Measurements from ENCODE around the gene ATP7A. TPM values are rescaled to one million over a fixed set of nuclear protein-coding genes. Genes with fewer than 3 reads are reported as not detected.
"Not testable (repeated sequence)": the region's sequence is repeated elsewhere in the genome, so short reads cannot be mapped to it uniquely, and the experiment has no call there.

The ATP7A gene
- total RNA-seq, 4 donors from 2014 or later = 1.1 to 13.8 (median 6.3) TPM

DNA sequence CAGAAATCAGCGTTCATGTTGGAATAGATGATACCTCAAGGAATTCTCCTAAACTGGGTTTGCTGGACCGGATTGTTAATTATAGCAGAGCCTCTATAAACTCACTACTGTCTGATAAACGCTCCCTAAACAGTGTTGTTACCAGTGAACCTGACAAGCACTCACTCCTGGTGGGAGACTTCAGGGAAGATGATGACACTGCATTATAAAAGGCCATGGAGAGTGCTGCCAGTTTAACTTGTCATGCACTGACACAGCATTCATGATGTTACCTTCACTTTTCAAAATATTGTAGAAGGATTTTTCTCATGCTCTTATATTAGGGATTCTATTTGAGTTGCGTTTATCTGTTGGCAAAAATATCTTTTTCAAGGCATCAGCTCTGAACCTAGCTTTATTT, 135.9 kb downstream of the ATP7A start:
- H3K27ac ChIP-seq = no peak overlapping the region
- 67% methylated on average over 4 of the region's 4 CpGs; no CpG with 5 or more reads in 1 of the 2 donors for WGBS, 2 donors (ENCODE audit: low coverage in 1 of 2)

DNA sequence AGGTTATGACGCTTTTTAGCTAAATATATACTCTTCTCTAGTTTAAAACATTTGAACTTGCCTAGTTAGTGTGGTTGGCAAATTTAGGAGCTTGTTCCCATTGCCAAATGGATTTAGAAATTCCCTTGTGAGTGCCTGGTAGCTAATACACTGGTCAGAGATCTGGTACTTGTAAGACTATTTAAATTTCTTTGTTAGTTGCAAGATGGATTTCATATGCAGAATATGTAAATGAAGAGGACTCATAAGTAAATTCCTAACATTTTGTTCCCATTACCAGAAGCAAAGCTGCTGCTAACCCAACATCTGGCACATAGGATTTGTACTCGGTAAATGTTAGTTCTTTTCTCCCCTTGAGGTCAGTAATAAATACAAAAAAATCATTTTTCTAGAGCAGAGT, 137.6 kb downstream of the ATP7A start:
- WGBS, 2 donors (ENCODE audit: low coverage in 1 of 2) = 62 to 75% methylated on average over 2 of the region's 2 CpGs
- TF ChIP-seq POLR2AphosphoS5 (IDR thresholded peaks at IDR 0.05) (no peak), EP300 (IDR thresholded peaks at IDR 0.05; ENCODE audit: low read depth) (no peak), POLR2A (IDR thresholded peaks at IDR 0.05) (no peak)
- TF ChIP-seq, protein P1, sequence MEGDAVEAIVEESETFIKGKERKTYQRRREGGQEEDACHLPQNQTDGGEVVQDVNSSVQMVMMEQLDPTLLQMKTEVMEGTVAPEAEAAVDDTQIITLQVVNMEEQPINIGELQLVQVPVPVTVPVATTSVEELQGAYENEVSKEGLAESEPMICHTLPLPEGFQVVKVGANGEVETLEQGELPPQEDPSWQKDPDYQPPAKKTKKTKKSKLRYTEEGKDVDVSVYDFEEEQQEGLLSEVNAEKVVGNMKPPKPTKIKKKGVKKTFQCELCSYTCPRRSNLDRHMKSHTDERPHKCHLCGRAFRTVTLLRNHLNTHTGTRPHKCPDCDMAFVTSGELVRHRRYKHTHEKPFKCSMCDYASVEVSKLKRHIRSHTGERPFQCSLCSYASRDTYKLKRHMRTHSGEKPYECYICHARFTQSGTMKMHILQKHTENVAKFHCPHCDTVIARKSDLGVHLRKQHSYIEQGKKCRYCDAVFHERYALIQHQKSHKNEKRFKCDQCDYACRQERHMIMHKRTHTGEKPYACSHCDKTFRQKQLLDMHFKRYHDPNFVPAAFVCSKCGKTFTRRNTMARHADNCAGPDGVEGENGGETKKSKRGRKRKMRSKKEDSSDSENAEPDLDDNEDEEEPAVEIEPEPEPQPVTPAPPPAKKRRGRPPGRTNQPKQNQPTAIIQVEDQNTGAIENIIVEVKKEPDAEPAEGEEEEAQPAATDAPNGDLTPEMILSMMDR (IDR thresholded peaks at IDR 0.05) = no peak

More for the DNA sequence above, 135.9 kb downstream of the ATP7A start:
- Histone ChIP-seq H3K4me1 (no peaks in the 10 kb centered on the region), H3K27me3 (no peaks in the 10 kb centered on the region), H3K36me3 (no peaks in the 10 kb centered on the region), H3K9me3 (no peaks in the 10 kb centered on the region), H3K4me3 (no peak overlapping the region)
- no peak for DNase-seq
- no peak for TF ChIP-seq EP300 (IDR thresholded peaks at IDR 0.05; ENCODE audit: low read depth)
- TF ChIP-seq, protein P1 (IDR thresholded peaks at IDR 0.05) = no peak
- intact Hi-C loops (cut with DNase I; ENCODE audit: low total_unique reads) (no loop called here), in situ Hi-C loops (cut with MboI; ENCODE audit: low pct_ligation_motif_present in 1 of 4, low pct_unique_long_range_greater_than_20kb in 1 of 4, low sequenced_read_pairs in 3 of 4) (no loop called here)

GRCh38 chrX:78063687-78064086, 153.2 kb downstream of the ATP7A start:
- no peak for DNase-seq
- intact Hi-C loops (cut with DNase I; ENCODE audit: low total_unique reads) (no loop called here), in situ Hi-C loops (cut with MboI; ENCODE audit: low pct_ligation_motif_present in 1 of 4, low pct_unique_long_range_greater_than_20kb in 1 of 4, low sequenced_read_pairs in 3 of 4) (no loop called here)
- Histone ChIP-seq H3K27me3 (no peaks in the 10 kb centered on the region), H3K4me3 (no peak overlapping the region), H3K27ac (no peak overlapping the region), H3K4me1 (no peaks in the 10 kb centered on the region), H3K9me3 (no peaks in the 10 kb centered on the region), H3K36me3 (no peaks in the 10 kb centered on the region)
- TF ChIP-seq EP300 (IDR thresholded peaks at IDR 0.05; ENCODE audit: low read depth) = no peak
- TF ChIP-seq, protein P1 (IDR thresholded peaks at IDR 0.05) = no peak
- TF ChIP-seq POLR2A (IDR thresholded peaks at IDR 0.05) = no peak
- TF ChIP-seq POLR2AphosphoS5 (IDR thresholded peaks at IDR 0.05) = no peak

More for the DNA sequence above, 137.6 kb downstream of the ATP7A start:
- no peak overlapping the region for H3K27ac ChIP-seq
- no peaks in the 10 kb centered on the region for H3K27me3 ChIP-seq
- intact Hi-C loops (cut with DNase I; ENCODE audit: low total_unique reads) (no loop called here), in situ Hi-C loops (cut with MboI; ENCODE audit: low pct_ligation_motif_present in 1 of 4, low pct_unique_long_range_greater_than_20kb in 1 of 4, low sequenced_read_pairs in 3 of 4) (no loop called here)
- H3K36me3 ChIP-seq = no peaks in the 10 kb centered on the region
- H3K4me3 ChIP-seq = no peak overlapping the region
- H3K9me3 ChIP-seq = no peaks in the 10 kb centered on the region
- no peaks in the 10 kb centered on the region for H3K4me1 ChIP-seq
- no peak for DNase-seq

DNA sequence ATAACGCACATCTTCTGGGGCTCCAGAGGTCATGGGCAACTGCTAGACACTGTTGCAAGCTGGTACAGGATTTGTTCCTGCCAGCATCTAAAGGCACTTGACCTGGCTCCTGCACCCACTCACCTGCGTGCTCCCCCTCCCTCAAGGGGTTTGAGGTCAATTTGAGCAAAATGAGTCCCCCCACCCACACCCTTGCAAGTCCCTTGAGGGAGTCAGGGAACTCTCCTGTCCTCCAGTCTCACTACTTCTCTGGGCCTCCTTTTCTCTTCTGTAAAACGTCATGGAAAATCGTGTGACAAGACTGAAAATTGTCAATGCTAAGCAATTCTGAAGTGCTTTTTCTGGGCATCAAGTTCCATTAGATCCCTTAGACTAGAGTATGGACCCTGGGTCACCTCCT, 153.7 kb downstream of the ATP7A start:
- WGBS, 2 donors (ENCODE audit: low coverage in 1 of 2) = 52 to 82% methylated on average over 3 to 4 of the region's 4 CpGs
- intact Hi-C loops (cut with DNase I; ENCODE audit: low total_unique reads) (no loop called here), in situ Hi-C loops (cut with MboI; ENCODE audit: low pct_ligation_motif_present in 1 of 4, low pct_unique_long_range_greater_than_20kb in 1 of 4, low sequenced_read_pairs in 3 of 4) (no loop called here)
- no peak overlapping the region for H3K4me3 ChIP-seq
- TF ChIP-seq, protein P1 (IDR thresholded peaks at IDR 0.05) = no peak
- TF ChIP-seq EP300 (IDR thresholded peaks at IDR 0.05; ENCODE audit: low read depth) (no peak), POLR2AphosphoS5 (IDR thresholded peaks at IDR 0.05) (no peak), POLR2A (IDR thresholded peaks at IDR 0.05) (no peak)
- H3K4me1 ChIP-seq = no peaks in the 10 kb centered on the region
- H3K27ac ChIP-seq = no peak overlapping the region
- H3K9me3 ChIP-seq = no peaks in the 10 kb centered on the region
- DNase-seq = no peak
- H3K36me3 ChIP-seq = no peaks in the 10 kb centered on the region
- H3K27me3 ChIP-seq = no peaks in the 10 kb centered on the region

- H3K4me1 ChIP-seq; H3K9me3 ChIP-seq; intact Hi-C loops (cut with DNase I; ENCODE audit: low total_unique reads); H3K4me3 ChIP-seq; H3K27me3 ChIP-seq; H3K27ac ChIP-seq; in situ Hi-C loops (cut with MboI; ENCODE audit: low pct_ligation_motif_present in 1 of 4, low pct_unique_long_range_greater_than_20kb in 1 of 4, low sequenced_read_pairs in 3 of 4); H3K36me3 ChIP-seq; DNase-seq: not testable (repeated sequence)
- WGBS, 2 donors (ENCODE audit: low coverage in 1 of 2) = 40 to 73% methylated on average over 1 to 6 of the region's 6 CpGs
Measured at GRCh38 chrX:78064698-78065601, 154.5 kb downstream of the ATP7A start.

Measured in transverse colon (tissue), 4 donors.